Loucy (cell line): ENCODE results near the gene ETHE1.

Experiments used
- H2AFZ ChIP-seq: fragments of 200-600 bp; sonication (generic); 2 replicates; pipeline ENCODE4 v1.6.0; 2016; ENCODE audit warnings: antibody characterized with exemption, mild to moderate bottlenecking, low read length, moderate library complexity
- H3F3A ChIP-seq: fragments of 200-600 bp; 2 replicates; pipeline ENCODE4 v1.6.0; 2016; ENCODE audit warnings: antibody characterized with exemption, low read depth, mild to moderate bottlenecking
- H3K27me3 ChIP-seq: fragments of 200-600 bp; sonication (generic); 2 replicates; pipeline ENCODE4 v1.6.1; 2014; ENCODE audit warnings: low read length, mild to moderate bottlenecking; ENCODE audit not compliant: insufficient read depth, poor library complexity, severe bottlenecking
- H3K36me3 ChIP-seq: fragments of 200-600 bp; sonication (generic); 2 replicates; pipeline ENCODE4 v1.6.1; 2016; ENCODE audit warnings: low read length; ENCODE audit not compliant: insufficient read depth
- H3K4me1 ChIP-seq: fragments of 200-600 bp; sonication (generic); 2 replicates; pipeline ENCODE4 v1.5.1; 2014; ENCODE audit warnings: low read length, mild to moderate bottlenecking; ENCODE audit not compliant: insufficient read depth, poor library complexity, severe bottlenecking
- H3K4me2 ChIP-seq: fragments of 200-600 bp; sonication (generic); 2 replicates; pipeline ENCODE4 v1.6.0; 2014; ENCODE audit warnings: antibody characterized with exemption, low read length, low read depth, mild to moderate bottlenecking; ENCODE audit not compliant: poor library complexity, severe bottlenecking
- H3K4me3 ChIP-seq: fragments of 200-600 bp; sonication (generic); 2 replicates; pipeline ENCODE4 v1.5.1; 2014; ENCODE audit warnings: low read length, mild to moderate bottlenecking, mixed read lengths; ENCODE audit not compliant: poor library complexity, severe bottlenecking
- H3K79me2 ChIP-seq: fragments of 200-600 bp; sonication (generic); 2 replicates; pipeline ENCODE4 v1.6.1; 2014; ENCODE audit warnings: low read length; ENCODE audit not compliant: insufficient read depth
- H3K9ac ChIP-seq: fragments of 200-600 bp; sonication (generic); 2 replicates; pipeline ENCODE4 v1.6.0; 2014; ENCODE audit warnings: mild to moderate bottlenecking, low read depth, low read length, moderate library complexity; ENCODE audit not compliant: poor library complexity, severe bottlenecking
- H3K9me2 ChIP-seq: fragments of 200-600 bp; sonication (generic); replicated peaks from 2 replicates; pipeline ENCODE4 v1.6.1; 2016; ENCODE audit warnings: low read depth, low read length, mixed read lengths
- H3K9me3 ChIP-seq: fragments of 200-600 bp; sonication (generic); 2 replicates; pipeline ENCODE4 v1.6.1; 2014; ENCODE audit warnings: mild to moderate bottlenecking, antibody characterized with exemption, low read length, low read depth; ENCODE audit not compliant: insufficient read depth
- H4K20me1 ChIP-seq: fragments of 200-600 bp; sonication (generic); 2 replicates; pipeline ENCODE4 v1.6.0; 2014; ENCODE audit warnings: antibody characterized with exemption, low read length, mild to moderate bottlenecking; ENCODE audit not compliant: insufficient read depth, poor library complexity, severe bottlenecking
- CTCF ChIP-seq: fragments of 200-600 bp; sonication (generic); conservative IDR thresholded peaks from 2 replicates; pipeline ENCODE4 v1.5.1; 2014; ENCODE audit warnings: mild to moderate bottlenecking, antibody characterized with exemption, low read length
- EZH2phosphoT487 ChIP-seq: fragments of 200-600 bp; IDR thresholded peaks from 2 replicates; pipeline ENCODE4 v1.6.1; 2018; ENCODE audit warnings: antibody characterized with exemption, mild to moderate bottlenecking, moderate library complexity, borderline replicate concordance

The ETHE1 gene

GRCh38 chr19:43534816-43535761 is 8.1 kb upstream of the ETHE1 start:
- no peak overlapping the region for H3K9ac ChIP-seq
- no peak overlapping the region for H3K4me2 ChIP-seq
- TF ChIP-seq EZH2phosphoT487, result no peak
- TF ChIP-seq CTCF, result peak; percentile 54
- no peaks in the 10 kb centered on the region for H3K9me2 ChIP-seq
- H3K9me3 ChIP-seq, result no peaks in the 10 kb centered on the region
- H3K4me1 ChIP-seq, result peaks cover 4% of the 10 kb centered on the region
- no peaks in the 10 kb centered on the region for H3K27me3 ChIP-seq
- no peaks in the 10 kb centered on the region for H3K79me2 ChIP-seq
- H3K4me3 ChIP-seq, result no peak overlapping the region
- H3F3A ChIP-seq, result peaks cover 5% of the 10 kb centered on the region; the same call in 1 of the 2 replicates
- no peaks in the 10 kb centered on the region for H4K20me1 ChIP-seq
- peaks cover 21% of the 10 kb centered on the region; the same call in 1 of the 2 replicates for H3K36me3 ChIP-seq
- H2AFZ ChIP-seq, result no peak overlapping the region

GRCh38 chr19:43534305-43534815 is 7.4 kb upstream of the ETHE1 start:
- no peaks in the 10 kb centered on the region for H3K9me2 ChIP-seq
- H3K9me3 ChIP-seq, result no peaks in the 10 kb centered on the region
- H3K9ac ChIP-seq, result no peak overlapping the region
- H3K4me2 ChIP-seq, result peak overlapping the region; percentile 81
- H3F3A ChIP-seq, result peaks cover 5% of the 10 kb centered on the region; the same call in 1 of the 2 replicates
- H3K4me3 ChIP-seq, result peak overlapping the region; percentile 75
- TF ChIP-seq CTCF, result no peak
- TF ChIP-seq EZH2phosphoT487, result no peak
- peaks cover 16% of the 10 kb centered on the region; the same call in 1 of the 2 replicates for H3K36me3 ChIP-seq
- no peaks in the 10 kb centered on the region for H4K20me1 ChIP-seq
- no peak overlapping the region for H2AFZ ChIP-seq
- no peaks in the 10 kb centered on the region for H3K27me3 ChIP-seq
- H3K4me1 ChIP-seq, result peaks cover 4% of the 10 kb centered on the region
- H3K79me2 ChIP-seq, result no peaks in the 10 kb centered on the region

- H3K79me2 ChIP-seq, result no peaks in the 10 kb centered on the region
- H3K9me3 ChIP-seq, result no peaks in the 10 kb centered on the region
- H3K4me3 ChIP-seq, result peak overlapping the region; percentile 75
- H3K4me1 ChIP-seq, result peaks cover 4% of the 10 kb centered on the region
- no peak for TF ChIP-seq EZH2phosphoT487
- TF ChIP-seq CTCF, result no peak
- H3K36me3 ChIP-seq, result peaks cover 10% of the 10 kb centered on the region; the same call in 1 of the 2 replicates
- no peaks in the 10 kb centered on the region for H3K27me3 ChIP-seq
- peaks cover 5% of the 10 kb centered on the region; the same call in 1 of the 2 replicates for H3F3A ChIP-seq
- H3K4me2 ChIP-seq, result peak overlapping the region; percentile 81
- H3K9me2 ChIP-seq, result no peaks in the 10 kb centered on the region
- H3K9ac ChIP-seq, result peak overlapping the region; percentile 76
- H4K20me1 ChIP-seq, result no peaks in the 10 kb centered on the region
- H2AFZ ChIP-seq, result peak overlapping the region; percentile 71
These were observed 6.7 kb upstream of the ETHE1 start for GRCh38 chr19:43533546-43534304.
